ENCODE measurements around the gene SMARCC1.

SMARCC1 gene

GRCh38 chr3:47581835-47582234 is 199.9 kb downstream of the SMARCC1 start:
- DNase-seq, result no peak

- DNase-seq, result no peak
Observed at GRCh38 chr3:47581422-47581821, 200.3 kb downstream of the SMARCC1 start.

- DNase-seq, result no peak
Observed at GRCh38 chr3:47580481-47580880, 201.2 kb downstream of the SMARCC1 start.

DNA sequence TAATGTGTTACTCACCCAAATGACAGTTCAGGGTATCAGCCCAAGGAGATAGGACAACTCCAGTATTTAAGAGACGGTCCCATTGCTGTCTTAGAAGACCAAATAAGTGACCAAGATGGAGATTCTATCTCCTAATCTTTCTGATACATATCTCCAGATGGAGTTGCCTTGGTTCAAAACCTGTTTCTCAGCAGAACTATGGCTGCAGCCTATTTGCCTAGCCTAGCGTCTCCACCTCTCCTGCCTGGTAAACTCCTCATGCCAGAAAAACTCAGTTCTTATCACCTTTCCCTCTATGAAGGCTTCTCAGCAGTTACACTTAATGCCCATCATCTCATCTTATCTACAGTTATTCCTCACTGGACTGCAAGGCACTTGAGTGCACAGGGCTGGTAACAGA is 201.8 kb downstream of the SMARCC1 start:
- DNase-seq, result no peak

- DNase-seq, result peak; percentile 8
Observed at GRCh38 chr3:47578691-47579632, 202.7 kb downstream of the SMARCC1 start, which contains the start of gene CSPG5. TSS of gene CSPG5 (minus strand) at chr3:47578865. CDS start at chr3:47578693, 172 bp downstream.

DNA sequence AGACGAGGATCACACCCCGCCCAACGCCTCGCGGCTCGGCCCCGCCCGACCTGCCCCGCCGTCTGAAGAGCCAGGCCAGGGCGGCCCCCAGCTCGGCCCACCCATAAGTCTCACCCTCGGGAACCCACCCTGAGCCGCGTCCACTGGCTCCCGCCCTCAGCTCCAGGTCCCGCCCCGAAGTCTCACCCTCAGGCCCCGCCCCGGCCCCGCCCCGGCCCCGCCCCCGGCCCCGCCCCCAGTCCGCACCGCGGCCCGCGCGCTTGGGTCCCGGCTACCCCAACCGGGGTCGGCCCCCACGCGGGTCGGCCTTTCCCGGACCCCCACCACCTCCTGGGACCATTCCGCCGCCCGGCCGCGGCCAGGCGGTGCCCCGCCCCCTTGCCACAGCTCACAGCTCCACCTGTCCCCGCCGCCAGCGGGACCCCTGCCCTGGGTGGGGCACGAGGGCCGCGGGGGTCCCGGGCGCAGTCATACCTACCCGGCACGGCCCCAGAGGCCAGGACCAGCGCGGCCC is 203.5 kb downstream of the SMARCC1 start:
- DNase-seq, result peak; percentile 24

DNA sequence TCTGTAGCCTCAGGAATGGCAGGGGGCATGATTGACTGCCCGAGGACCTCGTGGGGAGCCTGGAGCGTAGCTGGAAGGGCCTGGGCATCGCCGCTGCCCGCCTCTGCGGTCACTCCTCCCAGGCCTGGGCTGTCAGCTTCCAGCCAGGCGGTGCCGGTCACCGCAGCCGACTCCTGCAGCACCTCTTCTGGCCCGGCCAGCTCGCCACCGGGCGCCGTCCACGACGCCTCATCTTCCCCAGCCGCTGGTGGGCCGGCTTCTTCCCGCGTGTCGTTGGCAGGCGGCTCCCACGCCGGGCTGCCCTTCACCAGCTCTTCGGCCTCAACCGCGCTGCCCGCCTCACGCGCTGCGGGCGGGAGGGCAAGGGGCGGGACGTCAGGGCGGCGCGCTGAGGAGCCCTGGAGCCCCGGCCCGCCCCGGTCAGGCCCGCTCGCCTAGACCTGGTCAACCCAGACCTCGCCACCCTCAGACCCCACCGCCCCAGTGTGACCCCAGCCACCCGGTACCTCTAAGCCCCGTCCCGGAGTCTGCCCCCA is 204.0 kb downstream of the SMARCC1 start:
- no peak for DNase-seq

DNA sequence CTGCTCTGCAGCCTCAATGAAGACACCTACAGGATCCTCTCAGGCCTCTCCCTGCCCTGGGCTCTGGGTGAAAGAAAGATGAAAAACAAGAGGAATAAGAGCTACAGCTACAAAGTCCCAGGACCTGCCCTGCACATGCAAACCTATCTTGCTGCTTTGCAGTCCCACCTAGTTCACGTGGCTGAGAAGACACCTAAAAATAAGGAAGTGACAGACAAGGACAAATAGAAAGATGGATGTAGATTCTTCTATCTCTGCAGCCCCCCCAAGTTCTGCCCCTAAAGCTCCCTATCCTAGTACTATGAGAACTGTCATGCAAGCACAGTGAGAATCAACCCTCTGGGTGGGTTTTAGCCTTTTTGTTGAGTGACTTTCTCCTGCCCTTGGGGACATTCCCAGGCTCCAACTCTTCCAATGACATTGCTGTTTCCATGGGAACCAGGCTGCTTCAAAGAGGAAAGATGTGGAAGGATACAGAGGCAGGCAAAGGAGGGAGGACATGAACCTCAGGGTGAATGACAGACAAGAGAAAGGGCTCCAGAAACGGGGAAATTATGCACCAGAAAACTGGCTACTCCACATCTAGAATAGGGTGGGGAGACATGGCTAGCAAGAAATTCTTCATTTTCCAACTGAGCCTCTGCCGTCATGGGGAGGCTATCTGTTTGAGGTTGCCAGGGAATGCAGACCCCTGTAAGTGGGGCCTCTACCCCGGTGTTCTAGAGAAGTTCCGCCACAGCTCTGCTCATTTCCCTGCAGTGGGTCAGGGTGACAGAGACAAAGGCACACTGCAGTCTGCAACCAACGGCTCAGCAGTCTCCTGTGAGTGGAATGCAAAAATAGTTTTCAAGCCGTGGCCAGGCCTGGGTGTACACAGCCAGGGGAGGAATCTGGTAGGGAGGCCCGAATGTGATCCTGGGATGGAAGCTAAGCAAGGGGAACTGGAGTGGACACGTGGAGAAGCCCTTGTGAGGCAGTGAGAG is 208.2 kb downstream of the SMARCC1 start:
- no peak for DNase-seq

DNA sequence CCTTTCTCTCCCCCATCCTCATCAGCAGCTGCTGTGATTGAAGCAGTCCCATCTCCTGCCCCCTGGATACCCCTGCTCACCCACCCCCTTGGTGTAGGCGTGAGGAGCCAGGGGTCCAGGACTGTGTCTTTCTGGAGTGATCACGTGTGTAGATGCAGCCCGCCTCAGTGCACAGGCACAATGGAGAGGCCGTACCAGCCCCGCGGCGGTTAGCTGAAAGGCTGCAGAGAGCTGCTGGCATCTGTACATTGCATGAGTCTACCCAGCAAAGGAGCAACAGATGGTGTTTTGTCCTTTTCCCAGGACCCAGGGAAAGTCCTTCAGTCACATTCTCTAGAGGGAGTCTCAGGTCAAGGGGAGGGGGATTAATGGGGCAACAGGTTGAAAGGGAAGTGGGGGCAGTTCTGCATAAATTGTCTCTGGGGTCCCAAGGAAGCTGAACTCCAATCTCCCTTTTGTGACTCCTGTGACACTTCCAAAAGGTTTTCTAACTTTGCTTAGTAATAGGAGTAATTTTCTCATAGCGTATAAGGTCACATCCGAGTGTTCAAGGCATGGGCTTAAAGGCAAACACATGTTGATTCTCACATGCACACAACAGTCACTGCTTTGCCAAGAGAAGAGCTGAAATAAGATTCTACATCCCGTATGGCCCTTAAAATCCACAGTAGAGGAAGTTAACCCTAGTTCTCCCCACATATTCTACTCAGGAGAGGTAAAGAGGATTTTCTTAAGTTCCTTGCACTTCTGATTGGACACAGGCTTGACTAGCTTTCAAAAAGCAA is 210.1 kb downstream of the SMARCC1 start:
- DNase-seq, result no peak

GRCh38 chr3:47568901-47569300 is 212.8 kb downstream of the SMARCC1 start:
- no peak for DNase-seq

GRCh38 chr3:47567149-47567548 is 214.5 kb downstream of the SMARCC1 start:
- no peak for DNase-seq

GRCh38 chr3:47566667-47567066 is 215.0 kb downstream of the SMARCC1 start:
- no peak for DNase-seq

GRCh38 chr3:47565734-47566550 is 215.8 kb downstream of the SMARCC1 start:
- no peak for DNase-seq

GRCh38 chr3:47556351-47556750 is 225.3 kb downstream of the SMARCC1 start:
- no peak for DNase-seq

DNA sequence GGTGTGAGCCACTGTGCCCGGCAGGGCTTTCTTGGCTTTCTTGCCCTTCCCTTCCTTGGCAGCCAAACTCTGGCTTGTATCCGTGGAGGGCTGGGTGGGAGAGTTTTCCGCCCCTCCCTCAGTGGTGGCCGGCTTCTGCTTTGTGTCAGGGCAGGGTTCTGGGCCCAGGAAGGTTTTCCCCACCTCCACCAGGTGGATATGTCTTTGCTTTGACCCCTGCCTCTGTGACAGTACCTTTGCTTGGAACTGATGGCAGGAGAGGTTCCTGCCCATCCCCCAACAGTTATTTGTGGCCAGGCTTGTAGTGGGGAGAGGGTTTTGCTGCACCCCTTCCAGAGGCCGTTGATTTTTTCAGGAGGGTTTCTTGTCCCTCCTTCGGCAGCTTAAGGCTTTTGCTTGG is 227.4 kb downstream of the SMARCC1 start:
- DNase-seq, result no peak

- no peak for DNase-seq
Observed at GRCh38 chr3:47553407-47553806, 228.3 kb downstream of the SMARCC1 start.

- no peak for DNase-seq
Observed at GRCh38 chr3:47542471-47543173, 239.1 kb downstream of the SMARCC1 start.

DNA sequence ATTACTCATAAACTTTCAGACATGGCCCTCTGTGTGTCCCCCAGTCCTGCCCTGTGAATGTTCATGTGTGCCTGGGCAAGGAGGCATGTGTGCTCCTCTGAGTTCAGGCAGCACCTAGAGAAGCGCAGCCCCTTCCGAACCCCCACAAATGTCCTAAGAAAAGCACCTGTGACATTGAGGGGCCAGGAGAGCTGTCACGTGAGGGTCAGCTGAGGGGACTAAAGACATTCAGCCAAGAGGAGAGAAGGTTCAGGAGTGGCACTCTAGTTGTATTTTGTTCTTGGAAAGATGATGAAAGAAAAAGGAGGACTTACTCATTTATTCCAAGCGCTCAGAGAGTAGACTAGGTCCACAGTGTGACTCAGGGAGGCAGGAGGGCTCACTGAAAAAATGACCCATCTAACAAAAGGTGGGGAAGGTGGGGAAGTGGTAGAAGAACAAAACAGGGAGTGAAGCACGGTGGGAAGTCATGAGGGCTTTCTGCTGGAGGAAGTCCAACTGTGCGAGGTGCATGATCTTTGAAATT is 240.0 kb downstream of the SMARCC1 start:
- DNase-seq, result no peak

DNA sequence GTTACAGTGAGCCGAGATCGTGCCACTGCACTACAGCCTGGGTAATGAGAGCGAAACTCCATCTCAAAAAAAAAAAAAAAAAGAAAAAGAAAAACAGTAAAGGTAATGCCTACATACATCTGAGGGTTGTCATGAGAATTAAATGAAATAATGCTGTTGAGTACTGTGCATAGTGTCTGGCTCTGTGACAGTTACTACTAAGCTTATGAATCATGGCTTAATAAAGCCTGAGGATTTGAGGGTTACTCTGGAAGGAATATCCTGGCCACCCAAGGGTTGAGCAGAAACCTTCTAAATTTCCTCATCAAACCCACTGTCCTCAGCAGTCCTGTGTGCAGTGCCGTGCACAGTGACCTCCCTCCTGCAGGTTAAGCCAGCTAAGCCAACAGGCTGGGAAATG is 241.4 kb downstream of the SMARCC1 start:
- no peak for DNase-seq

DNA sequence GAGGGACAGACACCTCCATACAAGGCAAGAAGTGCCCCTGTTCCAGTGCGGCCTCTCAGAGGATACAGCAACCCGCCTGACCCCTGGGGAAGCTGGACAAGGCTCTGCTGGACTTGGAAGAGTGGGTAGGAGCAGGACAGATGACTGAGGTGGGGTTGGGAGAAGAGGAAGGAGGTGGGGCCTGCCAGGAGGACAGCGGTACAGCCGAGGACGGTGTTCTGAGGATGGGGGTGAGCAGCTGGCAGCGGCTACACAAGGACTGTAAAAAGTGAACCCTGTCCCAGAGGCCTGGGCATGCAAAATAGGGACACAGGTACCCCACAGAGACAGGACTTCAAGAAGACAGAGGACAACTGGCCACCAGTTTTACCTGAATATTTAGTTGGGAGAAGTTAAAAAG is 244.7 kb downstream of the SMARCC1 start:
- no peak for DNase-seq

Data from central memory CD4-positive, alpha-beta T cell (primary cell).